Activated CD8-positive, alpha-beta memory T cell treated with anti-CD3 and anti-CD28 coated beads for 1 hour (primary cell): Measurements from ENCODE around the gene KRT31.
"Not testable (repeated sequence)": the region's sequence is repeated elsewhere in the genome, so short reads cannot be mapped to it uniquely, and the experiment has no call there.

ENCODE experiments used
- DNase-seq, 2 donors: peaks; one replicate each; pipeline ENCODE4 v3.0.0-alpha.2; 2020; ENCODE audit warnings: low read depth in 1 of 2; ENCODE audit errors: extremely low read depth in 1 of 2

The KRT31 gene

GRCh38 chr17:41418116-41418860 lies 20.9 kb upstream of the KRT31 start:
- DNase-seq, result no peak

- no peak for DNase-seq
Observed at GRCh38 chr17:41417576-41418015, 20.2 kb upstream of the KRT31 start.

DNA sequence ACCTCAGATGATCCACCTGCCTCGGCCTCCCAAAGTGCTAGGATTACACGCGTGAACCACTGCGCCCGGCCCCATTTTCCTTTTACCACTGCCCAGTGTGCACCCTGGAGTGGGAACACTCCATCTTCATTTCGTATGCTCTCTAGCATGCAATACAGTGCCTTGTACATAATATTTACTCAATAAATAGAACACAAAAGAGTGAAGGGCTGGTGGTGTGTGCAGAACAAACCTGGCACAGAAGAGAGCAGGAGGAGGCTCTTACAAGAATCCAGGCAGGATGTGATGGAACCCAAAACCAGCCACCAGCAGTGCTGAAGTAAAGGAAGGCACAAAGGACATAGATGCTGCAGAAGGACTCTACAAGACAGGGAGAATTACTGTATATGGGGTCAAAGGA lies 19.7 kb upstream of the KRT31 start:
- DNase-seq, result no peak

DNA sequence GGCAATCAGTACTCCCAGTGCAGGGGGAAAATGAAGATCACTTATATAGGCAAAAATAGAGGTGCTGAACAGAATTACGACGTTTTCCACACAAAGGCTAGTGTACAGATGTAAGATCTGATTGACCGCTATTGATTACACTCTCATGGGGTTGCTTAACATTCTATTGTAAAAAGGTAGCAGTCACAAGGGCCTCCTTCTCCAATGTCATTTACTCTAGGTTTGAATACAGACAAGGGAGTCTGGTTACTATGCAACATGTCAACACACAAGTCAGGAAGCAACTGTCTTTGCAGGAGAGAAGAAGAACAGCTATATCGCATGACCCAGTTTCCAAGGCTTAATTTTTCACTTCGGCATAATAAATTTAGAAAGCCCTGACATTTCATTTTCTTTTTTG lies 19.1 kb upstream of the KRT31 start:
- DNase-seq, result no peak

DNA sequence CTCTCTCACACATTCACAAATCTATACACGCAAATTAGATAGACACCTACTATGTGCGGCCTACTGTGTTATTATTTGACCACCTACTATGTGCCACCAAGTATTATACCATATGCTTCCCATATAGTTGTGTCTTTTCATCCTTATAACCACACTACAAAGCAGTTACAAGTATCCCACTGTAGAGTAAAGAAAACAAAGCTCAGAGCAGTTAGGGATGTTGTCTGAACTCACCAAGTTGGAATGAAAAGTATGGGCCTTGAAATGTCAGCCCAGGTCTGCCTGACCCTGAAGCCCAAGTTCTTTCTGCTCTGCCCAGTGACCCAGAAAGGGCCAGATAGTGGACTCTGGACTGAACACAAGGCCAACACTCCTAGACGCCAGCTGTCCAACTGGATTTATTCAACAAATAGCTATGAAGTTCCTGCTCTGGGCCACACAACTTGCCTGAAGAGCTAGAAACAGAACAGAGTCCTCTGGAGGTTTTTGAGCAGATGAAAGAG lies 18.5 kb upstream of the KRT31 start:
- no peak for DNase-seq

- DNase-seq, result no peak
Observed at GRCh38 chr17:41415411-41415810, 18.0 kb upstream of the KRT31 start.

- no peak for DNase-seq
Observed at GRCh38 chr17:41413982-41414381, 16.6 kb upstream of the KRT31 start.

DNA sequence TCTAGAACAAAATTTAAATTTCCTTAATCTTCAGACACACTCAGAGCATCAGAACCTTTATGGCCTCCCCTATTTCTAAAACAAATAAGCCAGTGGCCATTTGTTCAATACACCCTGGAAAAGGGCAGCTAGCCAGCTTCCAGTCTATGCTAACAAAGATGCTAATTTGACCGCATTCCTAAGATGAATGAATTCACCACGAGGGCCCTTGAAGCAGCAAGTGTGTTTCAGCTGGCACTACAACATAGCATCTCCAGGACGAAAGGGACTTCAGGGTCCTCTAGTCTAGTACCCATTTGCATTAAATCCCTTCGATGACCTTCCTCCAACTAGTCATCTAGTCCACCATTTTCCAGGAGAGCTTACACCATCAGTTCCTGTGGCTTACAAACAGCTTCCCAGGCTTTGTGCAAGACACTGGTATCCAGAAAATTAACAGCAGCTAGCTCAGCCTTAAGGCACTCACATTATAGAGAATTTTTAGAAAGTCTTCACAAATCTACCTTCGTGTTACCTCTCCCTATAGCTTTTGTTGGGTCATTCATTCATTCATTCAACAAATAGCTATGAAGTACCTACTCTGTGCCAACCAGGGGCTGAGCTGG lies 16.0 kb upstream of the KRT31 start:
- no peak for DNase-seq

GRCh38 chr17:41411072-41411840 lies 13.8 kb upstream of the KRT31 start:
- DNase-seq, result no peak

- no peak for DNase-seq
Observed at GRCh38 chr17:41407226-41407625, 9.8 kb upstream of the KRT31 start.

GRCh38 chr17:41406205-41406604 lies 8.8 kb upstream of the KRT31 start:
- DNase-seq, result no peak

DNA sequence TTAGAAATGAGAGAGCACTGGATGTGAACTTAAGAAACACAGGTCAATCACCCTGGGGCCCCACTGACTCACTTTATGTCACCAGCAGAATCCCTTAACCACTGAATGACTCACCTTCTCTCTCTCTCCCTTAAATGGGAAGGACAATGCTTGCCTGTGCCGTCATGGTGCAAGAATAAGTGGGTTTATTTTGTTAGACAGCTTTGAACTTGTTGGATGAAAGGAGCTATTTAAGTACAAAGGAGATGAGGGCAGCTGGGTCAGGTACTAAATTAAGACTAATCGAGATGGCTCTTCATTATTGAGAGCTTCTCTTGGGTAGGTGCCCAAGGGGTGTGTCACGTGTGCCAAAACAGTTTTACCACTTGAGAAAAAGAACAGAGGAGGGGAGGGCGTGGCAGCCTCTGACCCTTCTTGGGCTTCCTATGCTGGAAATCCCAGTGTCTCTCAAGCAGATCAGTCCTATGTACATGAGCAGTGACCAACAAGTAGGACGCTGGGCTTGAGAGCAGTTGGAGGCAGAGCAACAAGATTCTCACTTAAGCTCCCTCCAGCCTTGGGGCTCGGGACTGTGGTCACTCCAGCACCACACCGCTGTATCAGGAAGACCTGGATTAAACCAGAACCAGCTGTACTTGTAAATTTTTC lies 6.7 kb upstream of the KRT31 start:
- no peak for DNase-seq

DNA sequence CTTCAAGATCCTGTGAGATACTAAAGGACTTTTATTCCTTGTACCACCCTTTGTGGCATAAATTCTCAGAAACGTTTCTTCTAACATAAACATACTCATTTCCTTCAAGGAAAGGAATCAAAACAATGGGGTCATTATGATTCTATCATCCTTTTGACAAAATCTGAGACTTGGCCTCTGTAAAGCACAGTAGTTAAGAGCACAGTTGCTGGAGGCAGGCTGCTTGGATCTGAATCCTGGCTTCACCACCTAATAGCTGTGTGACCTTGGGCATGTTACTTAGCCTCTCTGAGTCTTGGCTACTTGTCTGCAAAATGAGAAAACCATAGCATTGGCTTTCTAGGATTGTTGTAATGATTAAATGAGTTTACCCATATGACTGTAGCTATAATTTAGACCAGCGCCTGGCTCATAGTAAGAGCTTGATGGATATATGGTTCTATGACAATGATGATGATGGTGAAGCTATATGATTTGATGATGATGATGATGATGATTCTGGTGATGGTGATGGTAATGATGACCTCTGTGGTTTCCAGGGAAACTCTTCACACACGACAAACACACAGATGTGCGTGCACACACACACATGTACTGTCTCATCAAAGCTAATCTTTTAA lies 6.1 kb upstream of the KRT31 start:
- DNase-seq, result no peak

DNA sequence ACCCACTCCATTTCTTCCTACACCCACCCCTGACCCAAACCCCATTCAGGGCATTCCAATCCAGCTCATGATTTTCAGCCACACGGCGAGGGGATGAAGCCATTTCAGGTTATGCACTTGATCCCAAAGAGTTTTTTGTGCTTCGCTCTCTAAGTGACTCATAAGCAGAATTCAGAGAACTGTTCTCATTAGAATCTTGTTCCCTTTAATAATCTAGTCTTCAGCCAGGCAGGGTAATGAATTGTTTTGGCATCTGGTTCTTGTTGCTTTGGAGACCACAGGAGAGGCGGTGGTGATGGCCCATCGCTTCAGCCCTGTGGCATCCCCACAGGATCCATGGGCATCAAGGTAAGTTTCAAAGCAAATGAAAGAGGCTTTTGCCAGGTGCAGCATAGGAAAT lies 4.8 kb upstream of the KRT31 start:
- no peak for DNase-seq

GRCh38 chr17:41396340-41396739 lies 1.1 kb downstream of the KRT31 start:
- no peak for DNase-seq

DNA sequence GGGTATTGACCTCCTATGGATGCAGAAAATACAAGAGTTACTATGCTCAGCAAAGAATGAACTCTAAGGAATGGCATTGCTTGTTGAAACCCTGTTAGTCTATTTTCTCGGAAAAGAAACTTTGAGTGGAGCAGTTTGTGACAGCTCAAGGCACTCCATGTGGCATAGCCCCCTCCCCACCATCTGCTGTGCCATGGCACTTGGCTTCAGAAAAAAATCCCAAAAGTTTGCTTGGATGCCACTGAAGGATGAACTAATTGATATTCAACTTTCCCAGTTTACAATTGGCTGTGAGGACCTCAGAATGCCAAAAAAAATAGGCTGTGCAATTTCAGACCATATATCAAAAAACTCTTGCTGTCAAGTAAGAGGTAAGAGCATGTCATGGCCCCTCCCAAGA lies 1.8 kb downstream of the KRT31 start:
- no peak for DNase-seq

GRCh38 chr17:41395044-41395443 lies 2.4 kb downstream of the KRT31 start:
- DNase-seq, result not testable (repeated sequence)

GRCh38 chr17:41394254-41394996 lies 3.0 kb downstream of the KRT31 start:
- no peak for DNase-seq

- DNase-seq, result no peak
Observed at GRCh38 chr17:41393826-41394225, 3.6 kb downstream of the KRT31 start.

GRCh38 chr17:41393294-41393693 lies 4.1 kb downstream of the KRT31 start:
- DNase-seq, result no peak
